ENCODE measurements around the gene RSPO4.
"Not testable (repeated sequence)": the region's sequence is repeated elsewhere in the genome, so short reads cannot be mapped to it uniquely, and the experiment has no call there.

Gene RSPO4

DNA sequence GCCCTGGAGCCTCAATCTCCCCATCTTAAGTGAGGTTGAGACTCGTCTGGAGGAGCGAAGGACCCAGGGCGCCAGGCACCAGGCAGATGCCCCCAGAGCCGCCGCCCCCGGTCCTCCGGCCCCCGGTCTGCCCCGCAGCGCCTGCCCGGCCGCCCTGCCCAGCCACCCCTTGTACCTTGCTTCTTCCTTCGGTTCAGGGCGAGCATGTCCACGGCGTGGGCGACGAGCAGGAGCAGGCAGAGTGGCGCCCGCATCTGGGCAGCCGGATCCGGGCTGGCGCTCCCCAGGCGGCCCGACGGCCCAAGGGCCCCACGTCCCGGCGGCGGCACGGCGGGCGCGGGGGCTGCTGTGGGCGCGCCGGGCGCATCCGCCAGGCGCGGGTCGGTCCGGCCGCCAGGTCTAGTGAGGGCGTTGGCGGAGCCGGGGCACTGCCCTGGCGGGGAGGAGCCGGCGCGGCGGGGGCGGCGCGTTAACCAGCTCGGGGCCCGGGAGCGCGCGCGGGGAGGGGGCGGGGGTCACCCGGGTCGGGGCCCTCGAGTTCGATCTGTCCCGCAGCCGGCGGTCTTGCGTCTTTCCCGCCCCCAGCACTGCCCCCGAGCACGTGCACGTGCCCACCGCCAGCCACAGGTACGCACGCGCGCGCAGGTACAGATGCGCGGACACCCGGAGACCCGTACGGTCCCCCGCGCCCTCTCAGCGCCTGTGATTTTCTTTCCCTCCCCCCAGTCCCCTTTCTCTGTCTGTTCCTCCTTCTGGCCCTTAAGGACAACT lies at the start of gene RSPO4:
RSPO4 (minus strand) TSS at position 401 of the 771 bp plus-strand sequence; CDS start at position 254, 147 bp downstream.
- DNase-seq: no peak

DNA sequence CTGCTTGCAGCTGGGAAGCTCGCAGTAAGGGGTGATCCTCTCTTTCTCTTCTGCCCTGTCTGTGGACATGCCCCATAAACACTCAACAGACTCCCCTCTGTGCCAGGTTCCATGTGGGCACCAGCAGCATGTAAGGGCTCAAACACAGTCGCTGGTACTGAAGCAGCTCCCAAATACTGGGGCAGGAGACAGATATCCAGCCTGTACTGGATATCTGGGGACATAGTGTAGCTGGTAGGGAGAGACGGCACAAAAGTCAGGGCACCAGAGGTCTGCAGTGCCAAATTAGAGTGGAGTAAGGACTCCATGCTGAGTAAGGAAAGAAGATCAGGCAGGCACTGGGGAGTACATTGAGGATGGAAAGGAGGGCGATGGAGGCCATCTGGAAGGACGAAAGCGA lies 48.3 kb upstream of the RSPO4 start:
- no peak for DNase-seq

DNA sequence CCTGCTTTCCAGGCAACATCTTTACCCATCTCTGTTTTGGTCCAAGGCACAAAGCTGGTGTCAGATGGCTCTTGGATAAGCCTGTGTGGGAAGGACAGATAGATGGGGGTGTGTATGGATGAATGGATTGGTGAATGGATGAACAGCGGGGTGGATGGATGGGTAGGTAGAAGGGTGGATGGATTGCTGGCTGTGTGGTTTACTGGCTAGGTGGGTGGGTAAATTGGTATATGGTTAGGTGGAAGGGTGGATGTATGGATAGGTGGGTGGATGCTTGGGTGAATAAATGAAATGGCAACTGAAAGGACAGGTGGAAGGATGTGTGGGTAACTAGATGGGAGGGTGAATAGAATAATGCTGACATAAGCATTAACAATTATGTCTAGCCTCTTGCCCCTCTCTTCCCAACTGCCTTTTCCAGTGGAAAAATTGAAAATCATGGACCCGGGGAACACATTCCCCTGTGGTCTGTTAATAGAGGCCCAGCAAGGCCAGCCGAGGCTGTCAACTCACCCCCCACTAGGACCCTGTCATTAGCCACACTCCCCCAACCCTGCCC lies 43.8 kb upstream of the RSPO4 start:
- DNase-seq: no peak

DNA sequence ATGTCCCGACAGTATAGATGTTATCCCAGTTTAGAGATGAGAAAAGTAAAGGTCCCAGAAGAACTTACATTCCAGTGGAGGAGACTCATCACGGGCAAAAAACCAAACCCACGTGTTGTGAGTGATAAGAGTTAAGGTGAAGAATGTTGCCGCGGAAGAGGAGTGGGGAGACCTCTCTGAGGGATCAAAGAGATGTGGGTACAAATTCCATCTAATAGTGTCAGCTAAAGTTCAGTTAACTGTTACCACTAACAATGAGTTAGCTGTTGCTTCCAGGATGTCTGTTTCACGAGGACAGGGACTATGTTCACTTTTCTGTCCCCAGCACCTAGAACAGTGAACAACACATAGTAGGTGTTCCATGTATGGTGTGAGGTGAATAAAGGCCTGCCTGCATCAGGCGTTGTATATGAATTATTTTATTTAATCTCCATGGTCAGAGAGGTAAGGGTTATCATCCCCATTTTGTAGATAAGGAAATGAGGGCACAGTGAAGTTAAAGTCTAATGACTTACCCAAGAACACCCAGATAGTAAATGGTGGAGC lies 39.8 kb upstream of the RSPO4 start:
- no peak for DNase-seq

DNA sequence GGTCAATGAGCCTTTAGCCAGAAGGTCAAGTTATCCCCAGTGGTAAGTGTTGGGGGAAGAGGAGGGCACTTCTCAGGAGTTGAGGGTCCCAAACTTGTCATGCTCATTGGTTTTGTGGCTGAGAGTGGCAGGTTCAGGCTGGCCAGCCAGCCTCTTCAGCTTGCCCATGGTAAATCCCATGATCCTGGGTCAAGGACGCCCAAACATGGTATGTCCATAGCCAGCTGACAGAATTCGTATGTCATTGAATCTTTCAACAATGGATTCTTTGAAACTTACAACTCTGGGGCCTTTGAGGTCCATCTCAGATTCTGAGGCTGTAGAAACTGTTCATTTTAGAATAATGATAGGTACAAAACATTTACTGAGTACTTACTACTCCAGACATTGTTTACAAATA lies 36.1 kb upstream of the RSPO4 start:
- DNase-seq: no peak

DNA sequence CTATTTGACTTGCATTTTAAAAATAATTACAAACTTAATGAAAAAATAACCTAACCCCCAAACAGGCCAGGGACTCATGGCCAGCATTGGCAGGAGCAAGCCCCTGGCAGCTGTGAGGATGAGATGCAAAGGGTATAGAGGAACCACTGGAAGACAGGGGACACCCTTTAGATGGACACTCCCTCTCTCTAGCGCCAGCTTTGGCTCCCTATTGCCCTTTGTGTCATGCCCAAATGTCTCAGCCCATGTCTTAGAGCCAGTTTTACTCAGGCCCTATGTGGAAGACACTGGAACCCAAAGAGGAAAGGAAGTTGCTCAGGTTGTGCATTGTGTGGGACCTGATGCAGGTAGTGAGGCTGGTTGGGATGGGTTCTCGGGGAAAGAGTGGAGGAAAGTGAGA lies 34.9 kb upstream of the RSPO4 start:
- DNase-seq: no peak

DNA sequence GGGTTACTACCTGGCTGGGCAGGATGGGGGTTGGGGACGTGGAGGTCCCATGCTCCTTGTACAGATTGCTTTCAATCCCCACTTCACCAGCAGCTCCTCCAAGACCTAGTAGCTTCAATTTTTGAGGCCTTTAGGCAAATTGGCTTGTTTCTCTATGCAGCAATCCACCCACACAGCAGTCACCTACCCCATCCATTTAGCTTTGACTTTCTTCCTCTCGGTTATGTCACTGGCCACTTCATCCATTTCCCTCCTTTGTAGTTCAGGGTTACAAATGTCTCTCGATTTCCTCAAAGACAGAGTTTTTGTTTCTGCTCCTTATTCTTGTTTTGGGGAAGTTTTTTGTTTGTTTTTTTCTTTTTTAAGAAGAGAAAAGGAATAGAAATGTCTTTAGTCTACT lies 33.4 kb upstream of the RSPO4 start:
- no peak for DNase-seq

DNA sequence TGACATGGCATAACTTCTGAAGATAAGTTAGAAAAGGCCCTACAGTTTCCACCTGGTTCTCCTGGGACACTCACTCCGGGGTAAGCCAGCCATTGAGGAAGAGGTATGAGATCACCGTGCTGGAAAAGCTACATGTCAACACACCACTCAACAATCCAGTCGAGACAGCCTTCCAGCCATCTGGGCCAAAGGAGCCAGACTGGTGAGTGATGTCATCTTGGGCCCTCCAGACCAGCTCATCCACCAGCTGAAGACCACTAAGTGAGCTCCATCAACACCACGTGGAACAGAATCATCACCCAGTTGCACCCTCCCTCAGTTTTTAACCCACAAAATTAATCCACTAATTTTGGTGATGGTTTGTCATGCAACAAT lies 32.3 kb upstream of the RSPO4 start:
- no peak for DNase-seq

DNA sequence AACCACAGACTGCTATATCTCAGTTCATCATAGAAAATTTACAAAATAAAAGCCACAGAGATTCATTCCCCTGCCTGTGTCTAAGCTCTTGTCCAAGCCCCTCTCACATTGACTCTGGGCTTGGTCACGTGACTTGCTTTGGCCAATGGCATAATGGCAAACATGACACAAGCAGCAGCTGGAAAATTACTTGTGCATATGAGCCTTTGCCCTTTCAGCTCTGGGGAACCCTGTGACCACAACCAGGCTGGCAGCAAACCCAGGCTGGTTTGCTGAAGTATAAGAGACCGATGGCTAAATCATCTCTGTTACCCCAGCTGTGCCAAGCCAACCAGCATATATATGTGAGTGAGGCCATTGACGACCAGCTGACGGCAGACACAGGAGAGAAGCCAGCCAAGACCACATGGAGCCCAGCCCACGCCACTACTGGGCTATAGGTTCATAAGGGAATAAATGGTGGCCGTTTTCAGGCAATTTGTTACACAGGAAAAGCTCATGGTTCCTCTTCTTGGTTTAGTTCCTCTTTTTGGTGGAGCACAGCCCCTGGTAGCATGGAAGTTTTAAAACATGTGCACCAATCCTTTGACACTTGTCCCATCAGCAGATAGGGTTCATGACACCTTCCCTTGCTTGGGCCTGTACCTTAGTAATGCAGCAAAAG lies 31.8 kb upstream of the RSPO4 start:
- no peak for DNase-seq

DNA sequence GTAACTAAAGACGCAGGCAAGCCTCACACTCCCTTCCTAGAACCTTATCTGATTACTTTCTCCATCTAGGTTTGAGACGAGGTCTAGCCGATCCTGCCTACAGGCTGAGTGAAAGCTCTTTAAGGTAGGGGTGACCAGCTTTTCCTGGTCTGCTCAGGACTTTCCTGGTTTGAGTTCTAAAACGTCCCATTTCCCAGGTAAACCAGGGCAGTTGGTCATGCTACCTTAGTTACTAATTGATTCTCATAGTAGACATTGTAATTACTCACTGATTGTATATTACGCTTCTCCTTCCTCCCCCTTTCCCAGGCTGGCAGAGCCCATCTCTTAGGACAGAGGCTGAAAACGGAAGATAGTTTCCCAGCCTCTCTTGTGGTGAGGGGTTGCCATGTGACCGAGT lies 27.9 kb upstream of the RSPO4 start:
- DNase-seq: no peak

DNA sequence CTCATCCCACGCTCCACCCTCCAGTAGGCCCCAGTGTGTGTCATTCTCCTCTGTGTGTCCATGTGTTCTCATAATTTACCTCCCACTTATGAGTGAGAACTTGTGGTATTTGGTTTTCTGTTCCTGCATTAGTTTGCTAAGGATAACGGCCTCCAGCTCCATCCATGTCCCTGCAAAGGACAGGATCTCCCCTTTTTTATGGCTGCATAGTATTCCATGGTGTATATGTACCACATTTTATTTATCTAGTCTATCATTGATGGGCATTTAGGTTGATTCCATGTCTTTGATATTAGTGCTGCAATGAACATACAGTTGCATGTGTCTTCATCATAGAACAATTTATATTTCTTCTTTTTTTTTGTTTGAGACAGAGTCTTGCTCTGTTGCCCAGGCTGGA lies 24.1 kb upstream of the RSPO4 start:
- not testable (repeated sequence) for DNase-seq

DNA sequence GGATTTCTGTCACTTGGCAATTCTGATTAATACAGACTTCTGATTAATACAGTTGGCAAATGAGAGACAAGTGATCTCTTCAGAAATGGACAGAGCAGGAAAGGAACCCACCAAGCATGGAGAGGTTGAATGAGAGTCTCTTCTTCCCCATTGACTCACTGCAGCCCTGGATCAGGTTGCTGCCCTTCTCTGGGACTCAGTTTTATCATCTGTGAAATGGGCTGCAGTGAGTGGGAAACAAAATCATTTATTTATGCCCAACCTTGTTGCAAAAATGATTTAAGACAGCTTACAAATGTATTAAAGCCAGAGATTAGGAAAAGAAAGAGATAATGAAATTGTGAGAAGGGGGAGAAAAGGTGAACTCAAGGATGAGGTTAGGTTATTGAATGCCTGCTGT lies 20.8 kb upstream of the RSPO4 start:
- no peak for DNase-seq

DNA sequence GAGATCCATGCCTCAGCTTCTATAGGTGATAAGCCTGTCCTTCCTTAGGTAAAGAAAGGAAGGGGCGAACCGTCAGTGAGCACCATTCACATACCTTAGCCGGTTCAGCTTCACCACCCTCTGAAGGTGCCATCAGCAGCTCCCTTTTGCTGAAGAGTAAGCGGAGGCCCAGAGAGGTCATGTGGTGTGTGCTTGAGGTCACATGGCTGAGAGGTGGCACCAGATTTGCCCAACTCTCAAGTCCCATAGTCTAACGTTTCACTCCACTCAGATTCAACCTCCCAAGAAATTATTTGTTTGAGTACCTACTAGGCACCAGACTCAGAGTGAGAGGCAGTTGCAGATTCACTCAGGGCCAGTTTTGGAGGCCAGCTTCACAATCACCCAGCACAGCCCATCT lies 18.5 kb upstream of the RSPO4 start:
- DNase-seq: no peak

DNA sequence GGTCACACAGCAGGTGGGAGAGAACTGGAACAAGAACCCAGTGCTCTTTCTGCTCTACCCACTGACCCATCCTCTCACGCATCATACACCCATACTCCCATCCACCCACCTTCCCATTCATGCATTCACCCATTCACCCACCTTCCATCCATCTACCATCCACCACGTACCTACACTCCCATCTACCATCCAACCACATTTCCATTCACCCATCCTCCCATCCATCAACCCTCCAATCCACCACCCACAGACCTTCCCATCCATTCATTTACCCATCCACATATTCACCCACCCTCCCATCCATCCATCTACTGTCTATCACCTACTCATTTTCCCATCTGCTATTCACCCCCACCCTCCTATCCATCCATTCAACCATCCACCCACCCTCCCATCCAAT lies 17.2 kb upstream of the RSPO4 start:
- no peak for DNase-seq

DNA sequence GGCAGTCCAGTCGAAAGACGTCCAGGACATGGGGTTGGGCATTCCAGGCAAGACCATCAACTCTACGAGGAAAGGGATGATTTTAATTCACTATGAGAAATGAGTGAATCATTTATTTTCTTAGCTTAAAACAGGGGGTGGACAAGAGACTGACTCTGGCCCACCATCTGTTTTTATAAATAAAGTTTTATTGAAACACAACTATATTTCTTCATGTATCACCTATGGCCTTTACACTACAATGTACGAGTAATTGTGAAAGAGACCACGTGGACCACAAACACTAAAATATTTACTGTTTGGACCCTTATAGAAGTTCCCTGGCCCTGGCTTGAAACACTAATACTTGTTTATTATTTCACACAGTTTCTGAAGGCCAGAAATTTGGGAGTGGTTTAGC lies 15.6 kb upstream of the RSPO4 start:
- no peak for DNase-seq

DNA sequence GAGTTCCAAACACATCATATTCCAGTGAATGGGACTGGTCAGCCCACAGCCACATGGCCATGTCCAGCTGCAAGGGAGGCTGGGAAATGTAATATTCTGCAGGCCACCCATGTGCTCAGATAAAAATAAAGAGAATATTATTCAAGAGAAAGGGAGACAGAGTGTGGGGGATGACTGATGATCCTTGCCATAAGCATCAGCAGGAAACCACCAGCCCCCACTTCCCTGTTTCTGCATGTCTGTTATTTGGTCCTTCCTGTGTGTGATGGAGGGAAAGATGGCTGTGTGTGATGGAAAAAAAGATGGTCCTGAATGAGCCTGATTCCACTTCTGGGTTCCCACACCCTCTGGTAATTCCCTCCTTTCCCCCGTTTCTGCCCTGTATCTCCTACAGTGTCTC lies 13.1 kb upstream of the RSPO4 start:
- no peak for DNase-seq

DNA sequence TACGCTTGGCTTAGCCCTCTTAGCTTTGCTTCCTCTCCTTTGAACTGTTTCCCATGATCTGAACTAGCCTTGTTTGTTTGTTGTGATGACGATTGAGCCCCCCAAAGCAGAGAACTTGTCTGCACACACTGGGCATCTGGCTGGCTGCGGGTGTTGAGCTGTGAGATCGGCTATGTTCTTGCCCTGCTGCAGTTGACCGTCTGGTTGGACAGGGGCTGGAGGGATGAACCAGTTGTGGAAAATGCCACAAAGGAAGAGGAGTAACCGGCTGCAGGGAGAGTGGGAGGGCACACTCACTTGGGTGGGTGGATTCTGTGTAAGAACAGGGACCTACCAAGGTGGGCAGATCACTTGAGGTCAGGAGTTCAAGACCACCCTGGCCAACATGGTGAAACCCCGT lies 12.4 kb upstream of the RSPO4 start:
- no peak for DNase-seq

DNA sequence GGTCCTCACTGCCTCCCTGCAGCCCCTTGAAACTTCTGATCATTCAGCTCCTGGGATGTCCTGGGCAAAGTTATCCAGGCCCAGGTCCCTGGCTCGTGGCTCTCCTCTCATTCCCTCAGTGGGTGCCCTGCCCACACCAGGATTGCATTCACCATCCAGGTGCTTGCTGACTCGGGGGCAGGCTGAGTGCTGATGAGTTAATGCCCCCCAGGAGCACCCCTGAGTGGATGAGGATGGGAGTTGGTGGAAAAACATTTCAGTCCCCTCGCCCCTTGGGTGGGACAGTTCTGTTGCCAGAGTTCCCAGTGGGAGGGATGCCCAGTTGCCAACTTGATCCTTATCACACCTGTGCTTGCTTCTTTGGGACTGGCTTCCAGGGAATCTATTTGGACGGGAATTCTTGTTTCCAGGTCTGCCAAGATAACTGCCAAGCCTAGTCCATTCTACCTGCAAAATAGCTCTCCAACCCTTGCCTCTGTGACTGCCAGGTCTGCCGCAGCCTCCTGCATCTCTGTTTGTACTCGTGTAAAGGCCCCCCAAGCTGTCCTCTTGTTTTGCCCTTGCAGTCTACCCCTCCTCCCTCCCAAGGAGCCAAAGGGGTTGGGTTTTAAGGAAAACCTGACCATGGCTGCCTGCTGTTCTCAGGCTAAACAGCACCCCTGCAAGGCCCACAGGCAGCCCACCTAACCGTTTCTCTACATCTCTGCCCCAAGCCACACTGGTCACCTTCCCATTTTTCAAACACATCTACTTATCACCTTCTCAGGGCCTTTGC lies 11.6 kb upstream of the RSPO4 start:
- DNase-seq: no peak

DNA sequence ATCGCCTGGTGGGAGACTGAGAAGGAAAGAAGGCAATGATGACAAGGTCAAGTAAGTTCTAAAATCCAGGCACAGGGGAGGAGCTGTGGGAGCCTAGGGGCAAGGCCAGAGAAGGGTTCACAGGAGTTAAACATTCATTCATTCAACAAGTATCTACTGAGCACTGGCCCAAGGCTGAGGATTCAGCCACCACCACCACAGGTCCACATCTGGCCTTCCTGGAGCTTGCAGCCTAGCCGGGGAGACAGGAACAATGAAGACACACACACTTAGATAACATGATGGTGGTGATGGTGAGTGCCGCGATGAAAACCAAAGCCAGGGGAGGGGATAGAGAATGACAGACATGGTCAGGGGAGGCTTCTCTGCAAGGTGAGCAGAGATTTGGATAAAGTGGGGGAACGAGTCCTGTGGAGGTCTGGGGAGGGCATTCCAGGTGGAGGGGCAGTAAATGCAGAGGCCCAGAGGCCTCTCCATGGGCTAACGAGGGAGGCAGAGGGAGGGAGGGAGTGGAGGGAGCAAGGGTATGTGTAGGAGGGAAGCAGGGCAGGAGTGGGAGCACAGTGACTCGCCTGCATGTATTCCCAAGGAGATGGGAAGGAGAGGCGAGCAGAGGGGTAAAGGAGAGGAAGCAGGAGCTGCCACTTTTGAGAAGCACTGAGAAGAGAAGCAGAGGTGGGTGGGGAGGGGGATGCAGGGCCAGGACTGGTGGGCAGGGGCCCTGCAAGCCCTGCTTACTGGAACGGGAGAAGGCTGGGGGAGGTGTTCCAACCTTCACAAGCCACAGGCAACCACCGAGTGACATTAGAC lies 10.5 kb upstream of the RSPO4 start:
- DNase-seq: no peak

DNA sequence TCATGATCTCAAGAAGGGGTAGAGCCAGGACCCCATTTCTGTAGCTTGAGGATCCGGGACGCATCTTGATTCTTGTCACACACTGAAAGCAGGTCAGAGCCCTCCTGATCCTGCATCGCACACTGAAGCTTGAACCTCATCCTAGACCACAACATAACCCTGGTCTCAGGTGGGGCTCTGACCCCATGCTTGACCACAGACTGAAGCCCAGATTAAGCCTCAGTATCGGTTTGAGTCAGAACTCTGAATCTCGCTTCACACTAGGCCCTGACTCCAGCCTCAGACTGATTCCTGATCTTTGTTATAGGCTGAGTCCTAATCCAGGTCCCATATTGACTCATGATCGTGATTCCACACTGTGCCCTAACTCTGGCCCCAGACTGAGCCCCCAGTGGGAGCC lies 8.5 kb upstream of the RSPO4 start:
- no peak for DNase-seq

DNA sequence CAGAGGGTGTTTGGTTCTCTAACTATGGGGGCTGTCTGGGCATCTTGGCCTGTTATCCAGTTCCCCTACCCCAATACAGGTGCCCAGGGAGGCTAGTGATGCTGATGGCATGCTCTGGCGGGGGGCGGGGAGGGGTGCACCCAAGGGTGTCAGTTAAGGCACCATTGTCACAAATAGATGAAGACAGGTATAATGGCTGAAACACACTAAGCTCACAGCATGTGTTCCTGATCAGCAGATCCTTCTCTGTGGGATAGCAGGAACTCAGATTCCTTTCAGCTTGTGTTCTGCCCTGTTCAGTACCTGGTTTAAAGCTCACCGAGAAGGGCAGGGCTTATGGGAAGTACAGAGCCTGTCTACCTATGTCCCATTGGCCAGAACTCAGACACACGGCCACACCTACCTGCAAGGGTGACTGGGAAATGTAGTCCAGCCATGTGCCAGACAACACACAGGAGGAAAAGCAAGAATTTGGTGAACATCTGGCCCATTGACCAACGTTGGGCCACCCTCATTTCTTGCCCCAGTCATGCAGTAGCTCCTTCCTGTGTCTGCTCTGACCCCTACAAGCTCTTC lies 3.4 kb upstream of the RSPO4 start:
- DNase-seq: no peak
